ENCODE measurements around the gene NRXN2. TPM values are rescaled to one million over a fixed set of nuclear protein-coding genes. Genes with fewer than 3 reads are reported as not detected.

NRXN2 gene
- total RNA-seq, 1 donor from 2014 or later: 16.3 TPM

- no peak for DNase-seq (ENCODE audit: low read depth)
These were observed 90.8 kb downstream of the NRXN2 start for GRCh38 chr11:64632237-64632636.

- no peak for DNase-seq (ENCODE audit: low read depth)
These were observed 91.3 kb downstream of the NRXN2 start for GRCh38 chr11:64631675-64632074.

- DNase-seq (ENCODE audit: low read depth): no peak
These were observed 93.0 kb downstream of the NRXN2 start for GRCh38 chr11:64629796-64630562.

GRCh38 chr11:64629103-64629502 is 93.9 kb downstream of the NRXN2 start:
- no peak for DNase-seq (ENCODE audit: low read depth)

GRCh38 chr11:64628596-64628995 is 94.4 kb downstream of the NRXN2 start:
- DNase-seq (ENCODE audit: low read depth): no peak

GRCh38 chr11:64627371-64627770 is 95.6 kb downstream of the NRXN2 start:
- DNase-seq (ENCODE audit: low read depth): no peak

GRCh38 chr11:64626637-64627036 is 96.4 kb downstream of the NRXN2 start:
- no peak for DNase-seq (ENCODE audit: low read depth)

- DNase-seq (ENCODE audit: low read depth): no peak
These were observed 98.0 kb downstream of the NRXN2 start for GRCh38 chr11:64624883-64625481.

- DNase-seq (ENCODE audit: low read depth): no peak
These were observed 100.3 kb downstream of the NRXN2 start for GRCh38 chr11:64622681-64623080.

GRCh38 chr11:64621283-64622019 is 101.5 kb downstream of the NRXN2 start:
- DNase-seq (ENCODE audit: low read depth): no peak

- no peak for DNase-seq (ENCODE audit: low read depth)
These were observed 102.5 kb downstream of the NRXN2 start for GRCh38 chr11:64620381-64620971.

- peak; percentile 14 for DNase-seq (ENCODE audit: low read depth)
These were observed 103.1 kb downstream of the NRXN2 start for GRCh38 chr11:64619811-64620380.

- no peak for DNase-seq (ENCODE audit: low read depth)
These were observed 103.8 kb downstream of the NRXN2 start for GRCh38 chr11:64619196-64619595.

- no peak for DNase-seq (ENCODE audit: low read depth)
These were observed 106.2 kb downstream of the NRXN2 start for GRCh38 chr11:64616817-64617216.

- DNase-seq (ENCODE audit: low read depth): peak; percentile 17
These were observed 108.1 kb downstream of the NRXN2 start for GRCh38 chr11:64614917-64615316.

- DNase-seq (ENCODE audit: low read depth): no peak
These were observed 109.3 kb downstream of the NRXN2 start for GRCh38 chr11:64613648-64614047.

GRCh38 chr11:64611869-64612646 is 110.9 kb downstream of the NRXN2 start:
- DNase-seq (ENCODE audit: low read depth): peak; percentile 19

GRCh38 chr11:64611176-64611575 is 111.8 kb downstream of the NRXN2 start:
- DNase-seq (ENCODE audit: low read depth): no peak

GRCh38 chr11:64610596-64610995 is 112.4 kb downstream of the NRXN2 start:
- no peak for DNase-seq (ENCODE audit: low read depth)

GRCh38 chr11:64609436-64610047 is 113.5 kb downstream of the NRXN2 start:
- no peak for DNase-seq (ENCODE audit: low read depth)

All from myocyte (in vitro differentiated cells).